Uterus (tissue), 2 donors: ENCODE measurements around the gene DCK.

Experiments
- CTCF ChIP-seq, 4 experiments: fragments of 200-600 bp in 2 of 4; fragments of 450-650 bp in 2 of 4; sonication (generic) in 2 of 4; IDR thresholded peaks; one replicate each; pipeline ENCODE4 v1.5.1; 2016 to 2019; ENCODE audit warnings: antibody characterized with exemption in 4 of 4, mild to moderate bottlenecking in 2 of 4, moderate library complexity in 1 of 4
- POLR2A ChIP-seq, 2 donors: fragments of 450-650 bp; IDR thresholded peaks; one replicate each; pipeline ENCODE4 v1.6.1; 2016; ENCODE audit warnings: antibody characterized with exemption in 2 of 2, mild to moderate bottlenecking in 1 of 2, moderate library complexity in 1 of 2

DNA sequence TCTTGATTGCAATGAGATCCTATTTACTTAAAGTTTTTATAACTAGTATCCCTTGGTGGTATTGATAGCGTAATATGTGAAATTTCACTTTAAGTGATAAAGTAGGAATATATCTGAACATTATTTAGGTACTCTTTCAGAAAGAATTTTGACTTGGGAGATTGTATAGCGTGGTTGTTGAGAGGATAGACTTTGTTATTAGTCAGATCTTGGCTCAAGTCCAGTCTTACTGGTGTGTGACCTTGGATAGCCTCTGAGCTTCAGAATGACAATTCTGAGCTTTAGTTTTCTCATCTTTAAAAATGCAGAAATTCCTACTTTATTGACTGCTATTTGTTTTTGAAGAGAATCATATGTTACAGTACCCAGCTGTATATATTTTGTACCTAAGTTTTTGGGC lies 32.6 kb downstream of the DCK start:
- TF ChIP-seq CTCF (IDR thresholded peaks at IDR 0.05) (no peak), POLR2A (IDR thresholded peaks at IDR 0.05) (no peak)
